GM10248 (cell line): ENCODE measurements around the gene TMED6.

Experiments used
- CTCF ChIA-PET: fragments of 300-600 bp; sonication (Branson Sonifier 250); formaldehyde crosslinking; extraction: SDS; loops from one replicate; lab custom pipeline; 2021; ENCODE audit warnings: antibody characterized with exemption; lab: Yijun Ruan, JAX
- POLR2A ChIA-PET: fragments of 350-650 bp; sonication (Branson Sonifier 250); formaldehyde crosslinking; extraction: SDS; loops from one replicate; lab custom pipeline; 2020; ENCODE audit warnings: antibody characterized with exemption; lab: Yijun Ruan, JAX
- DNase-seq: peaks from one replicate; pipeline ENCODE4 v3.0.0; 2012; ENCODE audit errors: extremely low spot score
- CTCF ChIP-seq: IDR thresholded peaks from 2 replicates; pipeline ENCODE4 v1.5.1; 2012; ENCODE audit warnings: mild to moderate bottlenecking, low read depth; ENCODE audit errors: extremely low read depth, missing control alignments, control extremely low read depth

The TMED6 gene

GRCh38 chr16:69348222-69348621 is 3.4 kb downstream of the TMED6 start:
- TF ChIP-seq CTCF, result no peak
- CTCF ChIA-PET, result no interaction called here
- POLR2A ChIA-PET, result no interaction called here
- no peak for DNase-seq

GRCh38 chr16:69346683-69347082 is 4.9 kb downstream of the TMED6 start:
- ChIA-PET POLR2A (no interaction called here), CTCF (no interaction called here)
- no peak for TF ChIP-seq CTCF
- no peak for DNase-seq

GRCh38 chr16:69345923-69346322 is 5.7 kb downstream of the TMED6 start:
- DNase-seq, result no peak
- POLR2A ChIA-PET, result no interaction called here
- CTCF ChIA-PET, result interaction anchor here (2.7 kb wide), 1 partner anchor 10 kb away, joined by 6 read pairs; no protein-coding TSS in a partner anchor
- TF ChIP-seq CTCF, result no peak

- TF ChIP-seq CTCF, result no peak
- ChIA-PET POLR2A (interaction anchor here (0.7 kb wide), 1 partner anchor 39 kb away, joined by 3 read pairs; no protein-coding TSS in a partner anchor), CTCF (interaction anchor here (1.2 to 2.7 kb wide), 3 partner anchors 11 to 52 kb away, joined by 3 to 6 read pairs (median 5); no protein-coding TSS in a partner anchor)
- no peak for DNase-seq
Measured at GRCh38 chr16:69344171-69344570, 7.4 kb downstream of the TMED6 start.

GRCh38 chr16:69340095-69340644 is 11.4 kb downstream of the TMED6 start:
- no peak for DNase-seq
- no peak for TF ChIP-seq CTCF
- ChIA-PET POLR2A (interaction anchor here (1.3 kb wide), 1 partner anchor 10 kb away, joined by 3 read pairs; the partner anchor contains the start of gene PDF), CTCF (interaction anchor here (0.7 to 1.5 kb wide), 8 partner anchors 9 to 88 kb away, joined by 3 to 5 read pairs (median 4); no protein-coding TSS in a partner anchor)

- POLR2A ChIA-PET, result interaction anchor here (1.3 kb wide), 1 partner anchor 9 kb away, joined by 3 read pairs; the partner anchor contains the start of gene PDF
- DNase-seq, result peak; percentile 96
- CTCF ChIA-PET, result interaction anchor here (0.7 to 2.1 kb wide), 12 partner anchors 8 to 88 kb away, joined by 3 to 7 read pairs (median 4); partner anchors contain the start of gene PDF
- TF ChIP-seq CTCF, result peak; percentile 77
Measured at GRCh38 chr16:69339289-69340094, 12.1 kb downstream of the TMED6 start, which contains the start of the genes COG8 and NIP7. Gene COG8, minus strand, starts transcription at chr16:69339564. Its CDS starts 12 bp downstream, at chr16:69339552. Gene NIP7, plus strand, starts transcription at chr16:69339772. Its CDS starts 58 bp downstream, at chr16:69339830.
